Spleen (tissue), 11 donors: ENCODE data around the gene TBC1D3B. TPM values are rescaled to one million over a fixed set of nuclear protein-coding genes. Genes with fewer than 3 reads are reported as not detected.

Experiments used
- DNase-seq: peaks from one replicate; pipeline ENCODE4 v3.0.0-alpha.2; 2020
- H3K27ac ChIP-seq, 8 donors: fragments of 200-600 bp; sonication (generic) in 7 of 8; 1 replicate in 4 of 8; 2 replicates in 4 of 8; pipeline versions ENCODE4 v1.5.0 to v1.8.0; 2016 to 2021; ENCODE audit warnings: inconsistent platforms in 4 of 8, mild to moderate bottlenecking in 4 of 8, moderate library complexity in 1 of 8
- H3K27me3 ChIP-seq, 7 donors: fragments of 200-600 bp; sonication (generic) in 6 of 7; replicated peaks in 1 of 7; 1 replicate in 4 of 7; 2 replicates in 3 of 7; pipeline versions ENCODE4 v1.5.0 to v1.8.0; 2016 to 2021; ENCODE audit warnings: inconsistent platforms in 3 of 7, mild to moderate bottlenecking in 1 of 7
- H3K36me3 ChIP-seq, 6 donors: fragments of 200-600 bp; sonication (generic) in 5 of 6; 1 replicate in 4 of 6; 2 replicates in 2 of 6; pipeline versions ENCODE4 v1.5.0 to v1.8.0; 2016 to 2021; ENCODE audit warnings: inconsistent platforms in 2 of 6
- H3K4me1 ChIP-seq, 6 donors: fragments of 200-600 bp; sonication (generic) in 5 of 6; 1 replicate in 3 of 6; 2 replicates in 3 of 6; pipeline versions ENCODE4 v1.5.0 to v1.8.0; 2016 to 2021; ENCODE audit warnings: inconsistent platforms in 3 of 6
- H3K4me3 ChIP-seq, 8 donors: fragments of 200-600 bp; sonication (generic) in 7 of 8; 1 replicate in 4 of 8; 2 replicates in 4 of 8; pipeline versions ENCODE4 v1.5.0 to v1.8.0; 2016 to 2021; ENCODE audit warnings: inconsistent platforms in 4 of 8, mild to moderate bottlenecking in 4 of 8, moderate library complexity in 2 of 8
- H3K9me3 ChIP-seq, 8 donors: fragments of 200-600 bp; sonication (generic) in 7 of 8; 1 replicate in 4 of 8; 2 replicates in 4 of 8; pipeline versions ENCODE4 v1.5.0 to v1.8.0; 2016 to 2021; ENCODE audit warnings: inconsistent platforms in 4 of 8
- CTCF ChIP-seq, 11 experiments: fragments of 200-600 bp in 7 of 11; fragments of 450-650 bp in 4 of 11; sonication (generic) in 4 of 11; IDR thresholded peaks in 8 of 11; conservative IDR thresholded peaks in 3 of 11; 1 replicate in 7 of 11; 2 replicates in 4 of 11; pipeline versions ENCODE4 v1.4.0 to v1.8.0; 2016 to 2021; ENCODE audit warnings: antibody characterized with exemption in 11 of 11, inconsistent platforms in 4 of 11, mild to moderate bottlenecking in 1 of 11
- POLR2A ChIP-seq, 3 donors: fragments of 450-650 bp; IDR thresholded peaks; one replicate each; pipeline ENCODE4 v1.5.1; 2017; ENCODE audit warnings: antibody characterized with exemption in 3 of 3, mild to moderate bottlenecking in 1 of 3
- POLR2AphosphoS5 ChIP-seq, 3 donors: sonication (generic); formaldehyde crosslinking; IDR thresholded peaks; one replicate each; pipeline ENCODE4 v1.5.1; 2017; ENCODE audit warnings: antibody characterized with exemption in 3 of 3
- WGBS, 5 donors: extraction: QIAGEN DNeasy Blood & Tissue Kit in 3 of 5; methylation state at CpG; one replicate each; pipeline versions ENCODE4 v1.1.5 to v1.1.7; 2013 to 2018; 5-methylcytosine and 5-hydroxymethylcytosine counted together
- intact Hi-C: fragments of 100-400 bp; cut with DNase I; formaldehyde crosslinking; loops from one replicate; pipeline ENCODE4 v1.15.0; 2023; ENCODE audit warnings: low total_unique reads
- polyA plus RNA-seq, 3 donors: library from polyadenylated mRNA; stranded (reverse); fragments of 200-250 nt; gene quantifications; one replicate each; pipeline ENCODE4 v1.2.1, GENCODE V29; 2013
- total RNA-seq, 7 donors: library from RNA; depleted of rRNA in 3 of 7; stranded (reverse); fragments of >200 nt in 3 of 7; fragmentation: NEBNext Ultra II Directional in 4 of 7; extraction: Animal tissue kit (Norgen Biotek cat#: 25700) in 4 of 7; gene quantifications; one replicate each; pipeline versions ENCODE4 v1.1.0 to v1.2.1, GENCODE V29; 2016 to 2021
- donor health status: healthy with polysubstance abuse.
- donor health status: DM: no; HTN: no; CAD: no; lungs with moderate emphysema.
- donor health status: DM: no; HTN: no; CAD: no.
- donor health status: Bipolar disorder and iron deficiency.
- donor health status: healthy.
- donor health status: DM: no; HTN: no; CAD: no.
- donor health status: DM: yes; HTN: yes; CAD: no.

The TBC1D3B gene
- total and polyA plus RNA-seq, 10 donors = 1.3 to 13.5 (median 4.4) TPM; not detected in 1

- intact Hi-C loops = no loop called here
- WGBS, 5 donors = 62 to 76% (median 74%) methylated on average over 2 of the region's 2 CpGs
Observed at GRCh38 chr17:36185416-36185815, 9.0 kb upstream of the TBC1D3B start.

GRCh38 chr17:36184023-36184765 lies 7.8 kb upstream of the TBC1D3B start:
- H3K27me3 ChIP-seq = peaks cover 0 to 60% (median 26%) of the 10 kb centered on the region in 7 donors
- peak overlapping the region in 5 of 8 donors; percentile 40 to 74 (median 47) for H3K4me3 ChIP-seq
- 53 to 77% (median 71%) methylated on average over 10 to 12 of the region's 12 CpGs for WGBS, 5 donors
- peak; percentile 80 for DNase-seq
- H3K36me3 ChIP-seq = no peaks in the 10 kb centered on the region
- H3K27ac ChIP-seq = peak overlapping the region in 7 of 8 donors; percentile 68 to 91 (median 82)
- no peaks in the 10 kb centered on the region for H3K9me3 ChIP-seq
- TF ChIP-seq POLR2A (IDR thresholded peaks at IDR 0.05) = no peak
- TF ChIP-seq POLR2AphosphoS5 (IDR thresholded peaks at IDR 0.05) = no peak
- TF ChIP-seq CTCF (IDR thresholded peaks at IDR 0.05 in 8 of 11, conservative IDR thresholded peaks at IDR 0.05 in 3 of 11) = no peak
- intact Hi-C loops = no loop called here
- peaks cover 4 to 56% (median 29%) of the 10 kb centered on the region in 6 donors for H3K4me1 ChIP-seq

More at GRCh38 chr17:36185416-36185815, 9.0 kb upstream of the TBC1D3B start:
- Histone ChIP-seq H3K4me3 (peak overlapping the region in 2 of 8 donors; percentile 59 to 74), H3K36me3 (no peaks in the 10 kb centered on the region), H3K4me1 (peaks cover 4 to 66% (median 32%) of the 10 kb centered on the region in 6 donors), H3K27ac (peak overlapping the region in 5 of 8 donors; percentile 23 to 91 (median 83)), H3K9me3 (no peaks in the 10 kb centered on the region), H3K27me3 (peaks cover 0 to 60% (median 26%) of the 10 kb centered on the region in 7 donors)
- TF ChIP-seq POLR2A (IDR thresholded peaks at IDR 0.05) (no peak), POLR2AphosphoS5 (IDR thresholded peaks at IDR 0.05) (no peak), CTCF (IDR thresholded peaks at IDR 0.05 in 8 of 11, conservative IDR thresholded peaks at IDR 0.05 in 3 of 11) (no peak)
- DNase-seq = no peak

- Histone ChIP-seq H3K27ac (peak overlapping the region in 7 of 8 donors; percentile 68 to 91 (median 82)), H3K4me1 (peaks cover 4 to 48% (median 25%) of the 10 kb centered on the region in 6 donors), H3K9me3 (no peaks in the 10 kb centered on the region), H3K36me3 (no peaks in the 10 kb centered on the region), H3K4me3 (peak overlapping the region; percentile 20 to 74 (median 45)), H3K27me3 (peaks cover 0 to 60% (median 26%) of the 10 kb centered on the region in 7 donors)
- TF ChIP-seq POLR2AphosphoS5 (IDR thresholded peaks at IDR 0.05) (peak; percentile 39 to 73 (median 58)), CTCF (IDR thresholded peaks at IDR 0.05 in 8 of 11, conservative IDR thresholded peaks at IDR 0.05 in 3 of 11) (no peak)
- 2 to 7% (median 5%) methylated on average over 72 to 76 of the region's 76 CpGs for WGBS, 5 donors
- intact Hi-C loops = no loop called here
- peak; percentile 91 for DNase-seq
Observed at GRCh38 chr17:36183001-36183971, 6.8 kb upstream of the TBC1D3B start.
